ENCODE measurements around the gene HPX. TPM values are rescaled to one million over a fixed set of nuclear protein-coding genes. Genes with fewer than 3 reads are reported as not detected.
A peak's percentile ranks its signal among the peaks of the same experiment; 100 is the strongest.

HPX gene
- total RNA-seq, 4 donors from 2014 or later = 0.33 to 0.67 TPM; not detected in 2

DNA sequence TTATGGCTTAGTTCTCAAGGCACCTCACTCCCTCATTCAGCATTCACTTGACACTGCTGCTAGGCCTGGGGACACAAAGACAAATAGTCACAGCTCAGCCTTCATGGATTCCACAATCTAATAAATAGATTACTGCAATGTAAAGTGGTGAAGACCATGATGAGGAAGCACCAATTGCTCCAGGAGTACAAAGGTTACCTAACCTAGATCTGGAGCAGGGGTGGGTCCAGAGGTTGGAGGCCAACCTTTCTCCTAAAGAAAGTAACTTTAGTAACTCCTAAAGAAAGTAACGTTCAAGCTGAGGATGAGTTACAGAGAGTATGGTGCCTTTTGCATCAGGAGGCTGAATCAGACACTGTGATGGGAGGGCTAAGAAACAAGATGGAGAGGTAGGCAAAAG is 28.8 kb upstream of the HPX start:
- no peak for DNase-seq
- Histone ChIP-seq H3K27me3 (no peaks in the 10 kb centered on the region), H3K9me3 (no peaks in the 10 kb centered on the region), H3K4me1 (peaks cover 11 to 19% of the 10 kb centered on the region in 2 donors), H3K36me3 (no peaks in the 10 kb centered on the region), H3K27ac (peak overlapping the region in 1 of 3 donors; percentile 31), H3K4me3 (replicated peaks in 1 of 3) (no peak overlapping the region)
- TF ChIP-seq, protein P1, sequence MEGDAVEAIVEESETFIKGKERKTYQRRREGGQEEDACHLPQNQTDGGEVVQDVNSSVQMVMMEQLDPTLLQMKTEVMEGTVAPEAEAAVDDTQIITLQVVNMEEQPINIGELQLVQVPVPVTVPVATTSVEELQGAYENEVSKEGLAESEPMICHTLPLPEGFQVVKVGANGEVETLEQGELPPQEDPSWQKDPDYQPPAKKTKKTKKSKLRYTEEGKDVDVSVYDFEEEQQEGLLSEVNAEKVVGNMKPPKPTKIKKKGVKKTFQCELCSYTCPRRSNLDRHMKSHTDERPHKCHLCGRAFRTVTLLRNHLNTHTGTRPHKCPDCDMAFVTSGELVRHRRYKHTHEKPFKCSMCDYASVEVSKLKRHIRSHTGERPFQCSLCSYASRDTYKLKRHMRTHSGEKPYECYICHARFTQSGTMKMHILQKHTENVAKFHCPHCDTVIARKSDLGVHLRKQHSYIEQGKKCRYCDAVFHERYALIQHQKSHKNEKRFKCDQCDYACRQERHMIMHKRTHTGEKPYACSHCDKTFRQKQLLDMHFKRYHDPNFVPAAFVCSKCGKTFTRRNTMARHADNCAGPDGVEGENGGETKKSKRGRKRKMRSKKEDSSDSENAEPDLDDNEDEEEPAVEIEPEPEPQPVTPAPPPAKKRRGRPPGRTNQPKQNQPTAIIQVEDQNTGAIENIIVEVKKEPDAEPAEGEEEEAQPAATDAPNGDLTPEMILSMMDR (IDR thresholded peaks at IDR 0.05) = no peak
- TF ChIP-seq POLR2A (IDR thresholded peaks at IDR 0.05) = no peak
- intact Hi-C loops (cut with DNase I) = no loop called here
- 93 to 95% methylated on average over 1 of the region's 1 CpG for WGBS, 2 donors

DNA sequence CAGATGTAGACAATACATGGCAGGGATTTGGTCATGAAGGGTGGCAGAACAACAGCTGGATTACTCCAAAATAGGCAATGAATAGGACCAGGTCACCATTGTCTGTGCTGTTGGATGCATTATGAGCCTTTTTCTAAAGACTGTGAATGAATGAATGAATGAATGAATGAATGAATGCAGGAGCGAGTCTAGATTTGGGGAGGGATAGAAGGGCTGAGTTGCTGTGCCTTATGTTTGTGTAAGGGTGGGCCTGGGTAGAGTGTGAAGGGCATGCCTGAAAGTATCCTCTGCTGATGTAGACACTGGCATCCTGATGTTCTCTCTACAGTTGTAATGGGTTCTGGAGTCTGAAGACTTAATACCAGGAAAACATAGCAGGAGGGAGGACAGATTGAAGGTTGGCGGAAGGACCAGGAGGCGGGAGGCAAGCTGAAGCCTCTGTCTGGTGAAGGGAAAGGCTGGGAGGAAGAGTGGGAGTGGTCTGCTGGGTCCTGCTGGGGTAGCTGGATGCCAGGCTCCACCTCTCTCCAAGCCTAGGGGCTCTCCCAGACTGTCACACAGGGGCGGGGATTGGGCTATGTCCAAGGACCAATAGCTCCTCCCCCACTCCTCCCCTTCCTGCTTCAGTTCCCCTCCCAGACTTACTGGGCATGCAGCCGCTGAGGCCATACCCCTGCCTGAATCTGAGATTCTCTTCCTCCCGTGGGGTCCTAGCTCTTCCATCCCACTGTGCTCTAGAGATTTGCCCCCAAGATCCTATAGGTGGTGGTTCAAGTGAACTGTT is 28.1 kb upstream of the HPX start:
- Histone ChIP-seq H3K27me3 (no peaks in the 10 kb centered on the region), H3K36me3 (no peaks in the 10 kb centered on the region), H3K4me3 (replicated peaks in 1 of 3) (no peak overlapping the region), H3K4me1 (peaks cover 6 to 19% of the 10 kb centered on the region in 2 donors), H3K27ac (peak overlapping the region in 1 of 3 donors; percentile 31), H3K9me3 (no peaks in the 10 kb centered on the region)
- intact Hi-C loops (cut with DNase I) = no loop called here
- peak; percentile 77 to 79 for DNase-seq
- TF ChIP-seq POLR2A (IDR thresholded peaks at IDR 0.05) = peak in 1 of 2 donors; percentile 14
- TF ChIP-seq, protein P1 (IDR thresholded peaks at IDR 0.05) = no peak
- WGBS, 2 donors = 27 to 34% methylated on average over 6 of the region's 6 CpGs

DNA sequence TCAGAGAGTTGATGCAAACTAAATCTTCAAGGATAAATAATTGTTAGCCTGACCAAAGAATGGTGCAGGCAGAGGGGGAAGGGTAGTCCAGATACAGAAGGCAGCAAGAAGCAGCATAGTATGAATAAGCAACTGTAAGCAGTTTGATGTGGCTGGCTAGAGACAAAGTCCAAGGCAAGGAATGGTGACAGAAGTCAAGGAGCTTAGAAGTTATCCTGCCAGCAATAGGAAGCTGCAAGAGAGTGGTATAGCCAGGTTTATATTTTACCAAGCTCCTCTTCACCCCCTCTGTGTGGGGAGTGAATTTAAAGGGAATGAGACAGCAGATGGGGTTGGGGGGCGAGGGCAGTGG is 18.3 kb upstream of the HPX start:
- Histone ChIP-seq H3K4me1 (no peaks in the 10 kb centered on the region), H3K27ac (no peak overlapping the region), H3K36me3 (peaks cover 21 to 34% of the 10 kb centered on the region in 2 donors), H3K4me3 (replicated peaks in 1 of 3) (no peak overlapping the region), H3K9me3 (no peaks in the 10 kb centered on the region), H3K27me3 (no peaks in the 10 kb centered on the region)
- TF ChIP-seq POLR2A (IDR thresholded peaks at IDR 0.05) = no peak
- TF ChIP-seq, protein P1 (IDR thresholded peaks at IDR 0.05) = no peak
- intact Hi-C loops (cut with DNase I) = no loop called here
- no peak for DNase-seq
- WGBS, 2 donors = 86 to 89% methylated on average over 1 of the region's 1 CpG

DNA sequence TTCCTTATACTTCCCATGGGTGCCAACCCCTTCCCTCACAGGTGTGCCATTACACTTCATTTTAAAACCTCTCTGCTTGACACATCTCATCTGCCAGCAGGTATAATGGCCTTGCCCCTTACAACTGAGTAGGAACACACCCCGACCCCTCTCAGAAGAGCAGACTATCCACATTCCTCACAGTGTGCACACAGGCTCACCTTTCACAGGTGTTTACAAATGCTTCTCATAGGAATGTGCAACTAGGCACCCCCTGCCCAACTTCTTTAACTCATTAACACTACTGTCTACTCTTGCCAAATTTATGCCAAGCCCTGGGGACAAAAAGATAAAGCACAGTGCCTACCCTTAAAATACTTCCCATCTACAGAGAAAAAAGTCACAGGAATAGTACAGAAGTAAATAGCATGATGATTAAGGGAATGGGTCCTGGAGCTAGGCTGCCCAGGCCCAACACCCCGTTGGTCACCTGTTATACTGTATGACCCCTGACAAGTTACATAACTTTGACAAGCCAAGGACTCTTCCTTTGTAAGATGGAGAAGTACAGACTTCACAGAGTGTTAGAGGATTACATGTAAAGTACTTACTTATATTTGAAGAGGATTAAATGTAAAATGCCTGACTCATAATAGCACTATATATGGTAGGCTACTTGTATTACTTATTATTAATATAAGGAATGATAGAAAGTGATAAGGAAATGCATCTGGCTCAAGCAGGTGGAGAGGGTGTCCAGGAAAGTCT is 17.7 kb upstream of the HPX start:
- no peaks in the 10 kb centered on the region for H3K9me3 ChIP-seq
- no peak overlapping the region for H3K4me3 ChIP-seq (replicated peaks in 1 of 3)
- TF ChIP-seq, protein P1 (IDR thresholded peaks at IDR 0.05) = no peak
- no peak for TF ChIP-seq POLR2A (IDR thresholded peaks at IDR 0.05)
- H3K4me1 ChIP-seq = no peaks in the 10 kb centered on the region
- H3K27me3 ChIP-seq = no peaks in the 10 kb centered on the region
- no peak overlapping the region for H3K27ac ChIP-seq
- H3K36me3 ChIP-seq = peaks cover 21 to 34% of the 10 kb centered on the region in 2 donors
- 63 to 70% methylated on average over 2 of the region's 2 CpGs for WGBS, 2 donors
- no peak for DNase-seq
- intact Hi-C loops (cut with DNase I) = no loop called here

Data from thyroid gland (tissue), 4 donors.